Measurements from ENCODE around the gene STARD9. TPM values are rescaled to one million over a fixed set of nuclear protein-coding genes. Genes with fewer than 3 reads are reported as not detected.

Gene STARD9
- total and polyA plus RNA-seq, 2 experiments from 2014 or later: 1.8 to 6.2 TPM

DNA sequence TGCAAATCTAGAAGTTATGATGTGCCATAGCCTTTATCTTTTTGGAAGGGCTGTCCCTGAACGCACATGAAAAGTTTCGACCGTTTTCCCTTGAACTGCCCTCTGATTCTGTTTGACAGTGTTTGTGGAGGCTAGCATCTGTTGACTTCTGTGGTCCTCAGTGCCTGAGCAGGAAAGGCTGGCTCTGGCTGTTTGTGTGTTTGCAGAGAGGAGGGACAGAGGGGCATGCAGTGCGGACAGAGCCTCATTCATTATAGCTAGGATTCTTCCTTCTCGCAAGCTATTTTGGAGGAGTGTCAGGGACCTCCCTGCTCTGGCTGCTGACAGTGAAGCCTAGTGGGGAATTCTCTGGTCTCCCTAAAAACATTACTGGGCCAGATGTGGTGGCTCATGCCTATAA, 97.0 kb downstream of the STARD9 start:
- Histone ChIP-seq H4K20me1 (replicated peaks; ENCODE audit: insufficient read depth) (no peaks in the 10 kb centered on the region), H3K27me3 (ENCODE audit: insufficient read depth) (no peaks in the 10 kb centered on the region), H3K4me2 (no peak overlapping the region), H3K27ac (ENCODE audit: low read depth) (0 out of 2 replicates have a peak overlapping the region, but pooled peaks have one; percentile 45), H3K4me3 (no peak overlapping the region), H3K4me1 (ENCODE audit: insufficient read depth) (0 out of 2 replicates have a peak, but pooled peaks cover 3% of the 10 kb centered on the region), H3K79me2 (replicated peaks; ENCODE audit: insufficient read depth) (no peaks in the 10 kb centered on the region), H3K9me2 (ENCODE audit: insufficient read depth) (no peaks in the 10 kb centered on the region), H2AFZ (no peak overlapping the region), H3K36me3 (ENCODE audit: insufficient read depth) (no peaks in the 10 kb centered on the region; the same call in 1 of the 2 replicates), H3F3A (replicated peaks; ENCODE audit: low read depth) (no peaks in the 10 kb centered on the region)
- Mint-ChIP-seq H3K27me3 (ENCODE audit: insufficient read depth, low read depth, poor library complexity) (no peaks in the 10 kb centered on the region), H3K4me1 (peaks cover 7% of the 10 kb centered on the region), H3K9me3 (no peaks in the 10 kb centered on the region), H3K36me3 (ENCODE audit: low read depth) (peaks cover 2% of the 10 kb centered on the region; the same call in 1 of the 3 replicates), H3K4me3 (no peak overlapping the region), H3K27ac (no peak overlapping the region)
- no peak for DNase-seq (ENCODE audit: low spot score)
- ATAC-seq: no peak
- no peak for TF ChIP-seq EZH2phosphoT487 (IDR thresholded peaks at IDR 0.05; ENCODE audit: unreplicated experiment)
- no peak for TF ChIP-seq POLR2AphosphoS5 (IDR thresholded peaks at IDR 0.05; ENCODE audit: low read depth)
- TF ChIP-seq, protein P1, sequence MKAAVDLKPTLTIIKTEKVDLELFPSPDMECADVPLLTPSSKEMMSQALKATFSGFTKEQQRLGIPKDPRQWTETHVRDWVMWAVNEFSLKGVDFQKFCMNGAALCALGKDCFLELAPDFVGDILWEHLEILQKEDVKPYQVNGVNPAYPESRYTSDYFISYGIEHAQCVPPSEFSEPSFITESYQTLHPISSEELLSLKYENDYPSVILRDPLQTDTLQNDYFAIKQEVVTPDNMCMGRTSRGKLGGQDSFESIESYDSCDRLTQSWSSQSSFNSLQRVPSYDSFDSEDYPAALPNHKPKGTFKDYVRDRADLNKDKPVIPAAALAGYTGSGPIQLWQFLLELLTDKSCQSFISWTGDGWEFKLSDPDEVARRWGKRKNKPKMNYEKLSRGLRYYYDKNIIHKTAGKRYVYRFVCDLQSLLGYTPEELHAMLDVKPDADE (IDR thresholded peaks at IDR 0.05): no peak
- TF ChIP-seq NANOG (IDR thresholded peaks at IDR 0.05; ENCODE audit: borderline replicate concordance): no peak
- TF ChIP-seq, protein P2, sequence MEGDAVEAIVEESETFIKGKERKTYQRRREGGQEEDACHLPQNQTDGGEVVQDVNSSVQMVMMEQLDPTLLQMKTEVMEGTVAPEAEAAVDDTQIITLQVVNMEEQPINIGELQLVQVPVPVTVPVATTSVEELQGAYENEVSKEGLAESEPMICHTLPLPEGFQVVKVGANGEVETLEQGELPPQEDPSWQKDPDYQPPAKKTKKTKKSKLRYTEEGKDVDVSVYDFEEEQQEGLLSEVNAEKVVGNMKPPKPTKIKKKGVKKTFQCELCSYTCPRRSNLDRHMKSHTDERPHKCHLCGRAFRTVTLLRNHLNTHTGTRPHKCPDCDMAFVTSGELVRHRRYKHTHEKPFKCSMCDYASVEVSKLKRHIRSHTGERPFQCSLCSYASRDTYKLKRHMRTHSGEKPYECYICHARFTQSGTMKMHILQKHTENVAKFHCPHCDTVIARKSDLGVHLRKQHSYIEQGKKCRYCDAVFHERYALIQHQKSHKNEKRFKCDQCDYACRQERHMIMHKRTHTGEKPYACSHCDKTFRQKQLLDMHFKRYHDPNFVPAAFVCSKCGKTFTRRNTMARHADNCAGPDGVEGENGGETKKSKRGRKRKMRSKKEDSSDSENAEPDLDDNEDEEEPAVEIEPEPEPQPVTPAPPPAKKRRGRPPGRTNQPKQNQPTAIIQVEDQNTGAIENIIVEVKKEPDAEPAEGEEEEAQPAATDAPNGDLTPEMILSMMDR (conservative IDR thresholded peaks at IDR 0.05; ENCODE audit: low read depth in 2 of 2): no peak
- TF ChIP-seq JUNB (IDR thresholded peaks at IDR 0.05; ENCODE audit: unreplicated experiment): no peak

DNA sequence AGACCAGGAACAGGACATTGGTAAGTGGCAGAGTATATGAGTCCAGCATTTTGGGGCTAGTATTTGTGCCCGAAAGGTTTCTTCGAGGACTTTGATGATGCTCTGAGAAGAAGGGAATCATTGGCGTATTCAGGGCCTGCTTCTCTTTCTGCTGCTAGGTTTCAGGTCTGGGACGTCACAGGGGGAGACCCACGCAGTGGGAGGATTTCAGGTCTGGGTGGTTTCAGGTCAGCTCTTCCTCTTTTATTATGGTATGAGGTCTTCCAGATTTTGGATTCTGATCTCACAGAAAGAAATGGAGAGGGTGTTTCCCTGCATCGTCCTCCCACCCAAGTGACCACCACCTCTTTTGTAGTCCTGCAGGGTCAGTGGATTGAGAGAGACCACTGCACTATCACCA, 99.1 kb downstream of the STARD9 start:
- no peaks in the 10 kb centered on the region for H3F3A ChIP-seq (replicated peaks; ENCODE audit: low read depth)
- H3K27me3 Mint-ChIP-seq (ENCODE audit: insufficient read depth, low read depth, poor library complexity): no peaks in the 10 kb centered on the region
- no peaks in the 10 kb centered on the region for H3K9me2 ChIP-seq (ENCODE audit: insufficient read depth)
- H3K36me3 ChIP-seq (ENCODE audit: insufficient read depth): no peaks in the 10 kb centered on the region; the same call in 1 of the 2 replicates
- peaks cover 7% of the 10 kb centered on the region for H3K4me1 Mint-ChIP-seq
- no peaks in the 10 kb centered on the region for H3K9me3 Mint-ChIP-seq
- no peak overlapping the region for H3K27ac ChIP-seq (ENCODE audit: low read depth)
- no peaks in the 10 kb centered on the region for H3K27me3 ChIP-seq (ENCODE audit: insufficient read depth)
- ATAC-seq: no peak
- peaks cover 3% of the 10 kb centered on the region; the same call in 1 of the 3 replicates for H3K36me3 Mint-ChIP-seq (ENCODE audit: low read depth)
- H3K79me2 ChIP-seq (replicated peaks; ENCODE audit: insufficient read depth): no peaks in the 10 kb centered on the region
- H3K4me3 ChIP-seq: no peak overlapping the region
- no peak overlapping the region for H2AFZ ChIP-seq
- no peak for DNase-seq (ENCODE audit: low spot score)
- H3K4me2 ChIP-seq: no peak overlapping the region
- no peak overlapping the region for H3K4me3 Mint-ChIP-seq
- no peaks in the 10 kb centered on the region for H4K20me1 ChIP-seq (replicated peaks; ENCODE audit: insufficient read depth)
- H3K27ac Mint-ChIP-seq: no peak overlapping the region
- H3K4me1 ChIP-seq (ENCODE audit: insufficient read depth): 0 out of 2 replicates have a peak, but pooled peaks cover 3% of the 10 kb centered on the region
- TF ChIP-seq CREB1 (CRISPR knock-in tag; IDR thresholded peaks at IDR 0.05; ENCODE audit: low read depth): no peak
- no peak for TF ChIP-seq POLR2AphosphoS5 (IDR thresholded peaks at IDR 0.05; ENCODE audit: low read depth)
- TF ChIP-seq EZH2phosphoT487 (IDR thresholded peaks at IDR 0.05; ENCODE audit: unreplicated experiment): no peak
- TF ChIP-seq, protein P1 (IDR thresholded peaks at IDR 0.05): no peak
- TF ChIP-seq, protein P3, sequence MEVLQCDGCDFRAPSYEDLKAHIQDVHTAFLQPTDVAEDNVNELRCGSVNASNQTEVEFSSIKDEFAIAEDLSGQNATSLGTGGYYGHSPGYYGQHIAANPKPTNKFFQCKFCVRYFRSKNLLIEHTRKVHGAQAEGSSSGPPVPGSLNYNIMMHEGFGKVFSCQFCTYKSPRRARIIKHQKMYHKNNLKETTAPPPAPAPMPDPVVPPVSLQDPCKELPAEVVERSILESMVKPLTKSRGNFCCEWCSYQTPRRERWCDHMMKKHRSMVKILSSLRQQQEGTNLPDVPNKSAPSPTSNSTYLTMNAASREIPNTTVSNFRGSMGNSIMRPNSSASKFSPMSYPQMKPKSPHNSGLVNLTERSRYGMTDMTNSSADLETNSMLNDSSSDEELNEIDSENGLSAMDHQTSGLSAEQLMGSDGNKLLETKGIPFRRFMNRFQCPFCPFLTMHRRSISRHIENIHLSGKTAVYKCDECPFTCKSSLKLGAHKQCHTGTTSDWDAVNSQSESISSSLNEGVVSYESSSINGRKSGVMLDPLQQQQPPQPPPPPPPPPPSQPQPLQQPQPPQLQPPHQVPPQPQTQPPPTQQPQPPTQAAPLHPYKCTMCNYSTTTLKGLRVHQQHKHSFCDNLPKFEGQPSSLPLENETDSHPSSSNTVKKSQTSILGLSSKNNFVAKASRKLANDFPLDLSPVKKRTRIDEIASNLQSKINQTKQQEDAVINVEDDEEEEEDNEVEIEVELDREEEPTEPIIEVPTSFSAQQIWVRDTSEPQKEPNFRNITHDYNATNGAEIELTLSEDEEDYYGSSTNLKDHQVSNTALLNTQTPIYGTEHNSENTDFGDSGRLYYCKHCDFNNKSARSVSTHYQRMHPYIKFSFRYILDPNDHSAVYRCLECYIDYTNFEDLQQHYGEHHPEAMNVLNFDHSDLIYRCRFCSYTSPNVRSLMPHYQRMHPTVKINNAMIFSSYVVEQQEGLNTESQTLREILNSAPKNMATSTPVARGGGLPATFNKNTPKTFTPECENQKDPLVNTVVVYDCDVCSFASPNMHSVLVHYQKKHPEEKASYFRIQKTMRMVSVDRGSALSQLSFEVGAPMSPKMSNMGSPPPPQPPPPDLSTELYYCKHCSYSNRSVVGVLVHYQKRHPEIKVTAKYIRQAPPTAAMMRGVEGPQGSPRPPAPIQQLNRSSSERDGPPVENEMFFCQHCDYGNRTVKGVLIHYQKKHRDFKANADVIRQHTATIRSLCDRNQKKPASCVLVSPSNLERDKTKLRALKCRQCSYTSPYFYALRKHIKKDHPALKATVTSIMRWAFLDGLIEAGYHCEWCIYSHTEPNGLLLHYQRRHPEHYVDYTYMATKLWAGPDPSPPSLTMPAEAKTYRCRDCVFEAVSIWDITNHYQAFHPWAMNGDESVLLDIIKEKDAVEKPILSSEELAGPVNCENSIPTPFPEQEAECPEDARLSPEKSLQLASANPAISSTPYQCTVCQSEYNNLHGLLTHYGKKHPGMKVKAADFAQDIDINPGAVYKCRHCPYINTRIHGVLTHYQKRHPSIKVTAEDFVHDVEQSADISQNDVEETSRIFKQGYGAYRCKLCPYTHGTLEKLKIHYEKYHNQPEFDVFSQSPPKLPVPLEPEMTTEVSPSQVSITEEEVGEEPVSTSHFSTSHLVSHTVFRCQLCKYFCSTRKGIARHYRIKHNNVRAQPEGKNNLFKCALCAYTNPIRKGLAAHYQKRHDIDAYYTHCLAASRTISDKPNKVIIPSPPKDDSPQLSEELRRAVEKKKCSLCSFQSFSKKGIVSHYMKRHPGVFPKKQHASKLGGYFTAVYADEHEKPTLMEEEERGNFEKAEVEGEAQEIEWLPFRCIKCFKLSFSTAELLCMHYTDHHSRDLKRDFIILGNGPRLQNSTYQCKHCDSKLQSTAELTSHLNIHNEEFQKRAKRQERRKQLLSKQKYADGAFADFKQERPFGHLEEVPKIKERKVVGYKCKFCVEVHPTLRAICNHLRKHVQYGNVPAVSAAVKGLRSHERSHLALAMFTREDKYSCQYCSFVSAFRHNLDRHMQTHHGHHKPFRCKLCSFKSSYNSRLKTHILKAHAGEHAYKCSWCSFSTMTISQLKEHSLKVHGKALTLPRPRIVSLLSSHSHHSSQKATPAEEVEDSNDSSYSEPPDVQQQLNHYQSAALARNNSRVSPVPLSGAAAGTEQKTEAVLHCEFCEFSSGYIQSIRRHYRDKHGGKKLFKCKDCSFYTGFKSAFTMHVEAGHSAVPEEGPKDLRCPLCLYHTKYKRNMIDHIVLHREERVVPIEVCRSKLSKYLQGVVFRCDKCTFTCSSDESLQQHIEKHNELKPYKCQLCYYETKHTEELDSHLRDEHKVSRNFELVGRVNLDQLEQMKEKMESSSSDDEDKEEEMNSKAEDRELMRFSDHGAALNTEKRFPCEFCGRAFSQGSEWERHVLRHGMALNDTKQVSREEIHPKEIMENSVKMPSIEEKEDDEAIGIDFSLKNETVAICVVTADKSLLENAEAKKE (CRISPR knock-in tag; IDR thresholded peaks at IDR 0.05): no peak

All from GM23338 (cell line).